RPMI7951 (cell line): Measurements from ENCODE around the gene FBP2. TPM values are rescaled to one million over a fixed set of nuclear protein-coding genes. Genes with fewer than 3 reads are reported as not detected.

ENCODE experiments used
- DNase-seq: peaks from one replicate; pipeline ENCODE4 v3.0.0-alpha.2; 2012; ENCODE audit warnings: low read depth
- total RNA-seq: library from RNA; depleted of rRNA; stranded (reverse); fragments of >200 nt; shearing (Covaris generic); gene quantifications from 2 replicates; pipeline ENCODE4 v1.2.3, GENCODE V29; 2014; rRNA removed

FBP2 gene
- not detected in 2 replicates for total RNA-seq

- DNase-seq: no peak
Measured at GRCh38 chr9:94593459-94594345, at the start of gene FBP2. TSS of gene FBP2 (minus strand) at chr9:94593824. CDS start at chr9:94593726, 98 bp downstream.

- no peak for DNase-seq
Measured at GRCh38 chr9:94643176-94643575, 49.6 kb upstream of the FBP2 start.

GRCh38 chr9:94642501-94642900, 48.9 kb upstream of the FBP2 start:
- no peak for DNase-seq

GRCh38 chr9:94639999-94640376, 46.4 kb upstream of the FBP2 start:
- no peak for DNase-seq

GRCh38 chr9:94639061-94639998, 45.7 kb upstream of the FBP2 start, which contains the start of gene FBP1:
TSS of gene FBP1 (minus strand) at chr9:94639518. CDS start at chr9:94639310, 208 bp downstream.
- no peak for DNase-seq

GRCh38 chr9:94638335-94639060, 44.9 kb upstream of the FBP2 start:
- DNase-seq: no peak

- no peak for DNase-seq
Measured at GRCh38 chr9:94632737-94633136, 39.1 kb upstream of the FBP2 start.

GRCh38 chr9:94631599-94631998, 38.0 kb upstream of the FBP2 start:
- no peak for DNase-seq

GRCh38 chr9:94630833-94631232, 37.2 kb upstream of the FBP2 start:
- no peak for DNase-seq

- DNase-seq: no peak
Measured at GRCh38 chr9:94630281-94630680, 36.7 kb upstream of the FBP2 start.

- no peak for DNase-seq
Measured at GRCh38 chr9:94627287-94627686, 33.7 kb upstream of the FBP2 start.

GRCh38 chr9:94625835-94626234, 32.2 kb upstream of the FBP2 start:
- DNase-seq: no peak

GRCh38 chr9:94624629-94625028, 31.0 kb upstream of the FBP2 start:
- no peak for DNase-seq

- no peak for DNase-seq
Measured at GRCh38 chr9:94623253-94623652, 29.6 kb upstream of the FBP2 start.

- DNase-seq: no peak
Measured at GRCh38 chr9:94622087-94622800, 28.6 kb upstream of the FBP2 start.

- DNase-seq: no peak
Measured at GRCh38 chr9:94619026-94619425, 25.4 kb upstream of the FBP2 start.

- DNase-seq: no peak
Measured at GRCh38 chr9:94613003-94613402, 19.4 kb upstream of the FBP2 start.

GRCh38 chr9:94612071-94612470, 18.4 kb upstream of the FBP2 start:
- DNase-seq: no peak

GRCh38 chr9:94611638-94612068, 18.0 kb upstream of the FBP2 start:
- DNase-seq: no peak

GRCh38 chr9:94610181-94610606, 16.6 kb upstream of the FBP2 start:
- DNase-seq: no peak

GRCh38 chr9:94607423-94607691, 13.7 kb upstream of the FBP2 start:
- no peak for DNase-seq
